Cardiac fibroblast (primary cell): ENCODE results near the gene DAAM1.
A peak's percentile ranks its signal among the peaks of the same experiment; 100 is the strongest.

ENCODE experiments used
- DNase-seq, 2 donors: peaks; one replicate each; pipeline versions ENCODE4 v3.0.0 to v3.0.0-alpha.2; 2010; ENCODE audit warnings: low read depth in 2 of 2
- H3K4me3 ChIP-seq, 2 donors: replicated peaks in 1 of 2; 1 replicate in 1 of 2; 2 replicates in 1 of 2; pipeline ENCODE4 v1.5.1; 2011; ENCODE audit warnings: low read depth in 2 of 2, low read length in 2 of 2, mild to moderate bottlenecking in 2 of 2, moderate library complexity in 1 of 2
- TF ChIP-seq, protein P1 (sequence below): IDR thresholded peaks from one replicate; pipeline ENCODE4 v1.5.1; 2011; ENCODE audit warnings: low read depth, mild to moderate bottlenecking, low read length, inconsistent platforms

The DAAM1 gene

DNA sequence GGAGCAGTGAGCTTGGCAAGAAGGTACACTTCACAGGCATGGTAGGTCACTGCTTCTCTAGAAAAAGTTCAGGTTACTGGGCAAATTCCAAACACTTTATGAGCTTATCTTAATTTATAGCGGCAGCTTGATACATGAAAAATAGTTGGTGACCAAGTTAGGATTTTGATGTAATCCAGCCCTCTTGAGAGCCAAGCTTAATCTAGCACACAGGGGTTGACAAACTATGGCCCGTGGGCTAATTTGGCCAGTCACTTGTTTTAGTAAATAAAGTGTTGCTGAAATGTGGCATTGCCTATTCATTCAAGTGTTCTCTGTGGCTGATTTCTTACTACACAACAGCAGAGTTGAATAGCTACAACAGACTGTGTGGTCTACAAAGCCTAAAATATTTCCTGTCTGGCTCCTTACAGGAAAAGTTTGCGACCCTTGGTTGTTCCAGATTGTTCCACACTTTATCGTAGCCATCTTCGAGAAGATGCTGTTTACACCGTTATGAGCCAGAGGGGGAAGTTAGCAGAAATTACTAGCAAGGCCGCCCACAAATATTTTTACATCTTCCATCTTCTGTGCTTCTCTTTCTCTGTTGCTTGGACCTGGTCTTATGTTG is 120.9 kb downstream of the DAAM1 start:
- peak in 1 of 2 donors; percentile 62 for DNase-seq
- H3K4me3 ChIP-seq, result no peak overlapping the region
- TF ChIP-seq, protein P1, sequence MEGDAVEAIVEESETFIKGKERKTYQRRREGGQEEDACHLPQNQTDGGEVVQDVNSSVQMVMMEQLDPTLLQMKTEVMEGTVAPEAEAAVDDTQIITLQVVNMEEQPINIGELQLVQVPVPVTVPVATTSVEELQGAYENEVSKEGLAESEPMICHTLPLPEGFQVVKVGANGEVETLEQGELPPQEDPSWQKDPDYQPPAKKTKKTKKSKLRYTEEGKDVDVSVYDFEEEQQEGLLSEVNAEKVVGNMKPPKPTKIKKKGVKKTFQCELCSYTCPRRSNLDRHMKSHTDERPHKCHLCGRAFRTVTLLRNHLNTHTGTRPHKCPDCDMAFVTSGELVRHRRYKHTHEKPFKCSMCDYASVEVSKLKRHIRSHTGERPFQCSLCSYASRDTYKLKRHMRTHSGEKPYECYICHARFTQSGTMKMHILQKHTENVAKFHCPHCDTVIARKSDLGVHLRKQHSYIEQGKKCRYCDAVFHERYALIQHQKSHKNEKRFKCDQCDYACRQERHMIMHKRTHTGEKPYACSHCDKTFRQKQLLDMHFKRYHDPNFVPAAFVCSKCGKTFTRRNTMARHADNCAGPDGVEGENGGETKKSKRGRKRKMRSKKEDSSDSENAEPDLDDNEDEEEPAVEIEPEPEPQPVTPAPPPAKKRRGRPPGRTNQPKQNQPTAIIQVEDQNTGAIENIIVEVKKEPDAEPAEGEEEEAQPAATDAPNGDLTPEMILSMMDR, result no peak

DNA sequence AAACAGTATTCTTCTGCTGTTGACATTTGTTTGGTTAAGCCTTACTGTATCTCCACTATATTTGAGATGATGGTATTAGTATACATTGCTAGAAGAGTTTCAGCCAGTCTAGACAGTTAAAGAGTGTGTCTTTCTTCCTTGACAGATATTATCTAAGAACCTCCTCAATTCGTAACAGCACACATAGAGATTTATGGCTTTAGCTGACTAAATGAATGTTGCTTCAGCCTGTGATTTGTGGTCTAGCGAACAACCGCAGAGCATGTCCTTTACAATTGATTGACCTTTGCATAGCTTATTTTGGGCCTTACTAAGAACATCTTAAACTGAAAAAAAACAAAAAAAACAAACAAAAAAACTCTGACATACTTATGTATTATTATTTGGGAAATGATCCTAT is 122.2 kb downstream of the DAAM1 start:
- no peak overlapping the region for H3K4me3 ChIP-seq
- TF ChIP-seq, protein P1, result no peak
- DNase-seq, result no peak

DNA sequence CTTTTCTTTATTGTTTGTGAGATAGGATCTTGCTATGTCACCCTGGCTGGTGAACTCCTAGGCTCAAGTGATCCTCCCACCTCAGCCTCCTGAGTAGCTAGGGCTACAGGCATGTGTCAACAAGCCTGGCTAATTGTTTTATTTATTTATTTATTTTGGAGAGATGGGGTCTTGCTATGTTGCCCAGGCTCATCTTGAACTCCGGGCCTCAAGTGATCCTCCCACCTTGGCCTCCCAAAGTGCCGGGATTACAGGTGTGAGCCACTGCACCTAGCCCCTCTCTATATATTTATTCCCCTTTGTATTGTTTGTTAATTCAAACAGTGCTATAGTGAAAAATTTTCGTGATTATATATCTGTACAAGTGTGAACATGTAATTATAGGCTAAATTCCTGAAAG is 123.3 kb downstream of the DAAM1 start:
- DNase-seq, result no peak
- TF ChIP-seq, protein P1, result no peak
- no peak overlapping the region for H3K4me3 ChIP-seq

DNA sequence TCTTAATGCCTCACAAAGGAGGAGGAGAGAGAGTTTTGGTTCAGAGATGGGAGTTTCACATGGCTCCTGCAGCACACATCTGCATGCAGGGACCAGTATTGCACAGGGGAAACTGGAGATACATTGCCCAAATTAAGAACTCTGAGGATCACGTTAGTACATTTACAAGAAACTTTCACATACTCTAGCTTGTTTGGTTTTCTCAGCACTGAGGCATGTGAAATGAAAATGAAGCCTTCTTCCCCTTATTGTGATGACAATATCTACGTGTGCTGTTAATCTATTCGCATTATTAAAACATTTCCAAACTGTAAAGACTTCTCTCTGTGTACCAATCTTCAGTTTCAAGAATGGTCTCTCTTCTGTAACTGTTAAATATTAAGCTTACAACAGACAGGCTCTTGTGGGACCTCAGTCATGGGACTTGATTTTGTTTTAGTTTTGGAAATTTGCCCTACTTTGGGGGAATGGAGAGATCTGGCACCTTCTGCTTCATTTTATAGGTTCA is 124.7 kb downstream of the DAAM1 start:
- DNase-seq, result peak in 1 of 2 donors; percentile 14
- TF ChIP-seq, protein P1, result no peak

DNA sequence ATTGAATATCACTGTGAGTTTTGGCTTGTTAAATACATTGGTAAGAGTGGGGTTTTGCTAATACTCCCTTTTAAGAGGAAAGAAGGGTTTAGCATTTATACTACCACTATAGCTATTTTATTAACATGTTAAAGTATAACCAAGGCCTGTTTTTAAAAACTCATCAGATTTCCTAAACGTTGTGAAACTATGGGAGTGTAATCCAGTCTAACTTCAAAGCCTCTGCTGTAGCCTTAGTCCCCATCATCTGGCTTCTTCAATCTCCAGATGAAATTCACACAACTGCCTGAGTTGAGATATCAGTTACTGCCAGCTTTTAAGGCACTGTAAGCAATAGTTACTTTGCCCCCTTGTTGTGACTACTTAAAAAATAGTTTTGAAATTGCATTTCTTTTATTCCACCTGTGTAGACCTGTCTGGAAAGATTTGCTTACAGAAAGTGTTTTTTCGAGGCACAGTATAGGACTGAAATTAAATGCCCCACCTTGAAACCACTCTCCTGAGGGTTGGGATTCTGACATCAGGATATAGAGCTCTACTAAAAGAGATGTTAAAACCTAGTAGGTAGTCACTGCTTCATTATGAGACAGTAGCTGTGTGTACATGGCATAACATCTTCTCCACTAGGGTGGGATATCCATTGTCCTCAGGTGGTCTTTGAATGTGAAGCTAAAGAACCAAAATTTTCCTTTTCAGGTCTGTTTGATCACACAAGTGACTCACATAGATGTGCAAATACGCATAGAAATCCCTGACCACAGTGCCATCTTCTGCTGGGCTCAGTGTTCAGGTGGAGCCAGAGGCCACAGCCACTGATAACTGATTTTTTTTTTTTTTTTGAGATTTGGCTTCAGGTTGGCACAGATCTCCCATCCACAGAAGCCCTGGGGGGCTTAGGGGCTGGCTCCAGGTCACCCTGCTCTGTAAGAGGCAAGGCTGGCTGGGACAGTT is 125.5 kb downstream of the DAAM1 start:
- DNase-seq, result no peak
- TF ChIP-seq, protein P1, result no peak
- H3K4me3 ChIP-seq, result no peak overlapping the region

More for the DNA sequence above, 124.7 kb downstream of the DAAM1 start:
- no peak overlapping the region for H3K4me3 ChIP-seq

DNA sequence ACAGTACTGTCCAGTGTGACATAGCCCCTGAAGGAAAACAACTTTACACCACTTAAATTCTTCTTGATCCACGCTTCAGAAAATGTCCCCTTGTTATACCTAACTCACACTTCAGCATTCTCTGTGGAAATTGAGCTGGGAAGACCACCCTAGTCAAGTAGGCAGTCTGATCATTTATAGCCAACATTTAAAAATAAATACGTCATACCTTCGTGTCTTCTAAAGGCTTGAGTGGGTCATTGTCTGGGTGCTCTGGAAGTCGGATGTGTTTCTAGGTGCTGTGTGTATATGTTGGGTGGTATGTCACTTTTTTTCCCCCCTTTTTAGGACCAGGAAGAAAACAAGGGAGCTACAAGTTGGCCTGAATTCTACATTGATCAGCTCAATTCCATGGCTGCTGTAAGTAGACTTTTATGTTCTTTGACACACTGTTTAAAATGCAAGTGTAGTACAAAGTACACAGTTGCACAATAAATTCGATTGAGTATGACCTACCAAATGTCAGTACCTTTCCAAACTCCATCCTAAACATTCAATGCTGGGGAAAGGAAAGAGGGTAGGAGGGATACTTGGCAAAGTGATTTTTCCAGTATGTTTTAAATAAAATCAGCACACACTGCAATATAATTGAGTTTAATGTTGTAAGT is 126.6 kb downstream of the DAAM1 start:
- no peak for DNase-seq
- TF ChIP-seq, protein P1, result no peak
- no peak overlapping the region for H3K4me3 ChIP-seq
